ENCODE data around the gene CDC42BPA. TPM values are rescaled to one million over a fixed set of nuclear protein-coding genes. Genes with fewer than 3 reads are reported as not detected.
A peak's percentile ranks its signal among the peaks of the same experiment; 100 is the strongest.

Gene CDC42BPA
- polyA plus RNA-seq, 3 donors: 0.20 to 0.45 (median 0.39) TPM

DNA sequence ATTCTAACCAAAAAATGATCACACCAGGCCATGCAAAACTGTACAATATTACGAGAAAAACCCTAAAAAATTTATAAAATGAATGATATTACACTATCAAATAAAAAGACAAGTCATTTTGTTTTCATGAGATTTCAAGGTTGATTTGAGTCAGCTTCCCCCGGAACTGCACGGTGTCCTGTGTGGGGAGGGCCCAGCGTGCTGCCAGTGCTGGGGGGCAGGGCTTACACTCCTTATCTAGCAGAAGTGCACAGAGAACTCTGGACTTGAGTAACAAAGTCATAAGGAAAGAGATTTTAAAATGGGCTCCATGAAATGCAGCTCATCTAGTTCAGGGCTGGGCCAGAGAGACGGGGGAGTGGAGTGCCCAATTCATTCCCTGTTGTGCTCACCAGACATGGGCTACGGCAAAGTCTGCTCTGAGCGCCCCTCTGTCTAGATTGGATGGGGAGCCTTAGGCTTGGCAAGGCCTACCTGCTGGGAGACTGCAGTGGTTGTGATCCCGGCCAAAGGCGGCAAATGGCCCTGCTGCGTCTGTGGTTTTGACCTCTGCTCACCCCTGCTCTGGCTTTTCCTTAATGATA is 328.1 kb downstream of the CDC42BPA start:
- Histone ChIP-seq H3K4me1 (ENCODE audit: control insufficient read depth in 1 of 2, insufficient read depth in 2 of 2, low read length in 2 of 2) (peaks cover 20 to 22% of the 10 kb centered on the region in 2 donors), H3K4me2 (replicated peaks; ENCODE audit: extremely low read depth, low read length, poor library complexity, severe bottlenecking) (peak overlapping the region; percentile 48), H3K9ac (ENCODE audit: insufficient read depth, low read length, poor library complexity, severe bottlenecking) (peak overlapping the region; percentile 4), H3K79me2 (ENCODE audit: insufficient read depth, low read length) (no peaks in the 10 kb centered on the region), H3K9me3 (replicated peaks in 1 of 2; ENCODE audit: control insufficient read depth in 1 of 2, insufficient read depth in 1 of 2, low read length in 2 of 2) (no peaks in the 10 kb centered on the region), H2AFZ (ENCODE audit: insufficient read depth, low read depth, low read length, poor library complexity, severe bottlenecking) (peak overlapping the region; percentile 56), H3K36me3 (replicated peaks in 1 of 2; ENCODE audit: control insufficient read depth in 1 of 2, insufficient read depth in 2 of 2, low read length in 2 of 2) (peaks cover 19 to 30% of the 10 kb centered on the region in 2 donors), H3K27me3 (ENCODE audit: control insufficient read depth in 2 of 2, insufficient read depth in 2 of 2, low read length in 2 of 2) (no peaks in the 10 kb centered on the region), H3K4me3 (replicated peaks in 1 of 3; ENCODE audit: low read depth in 2 of 3, low read length in 3 of 3) (peak overlapping the region in 1 of 3 experiments; percentile 46), H3K27ac (ENCODE audit: low read depth in 1 of 2, low read length in 2 of 2) (peak overlapping the region; percentile 4 to 76), H4K20me1 (ENCODE audit: insufficient read depth, low read length) (no peaks in the 10 kb centered on the region)
- peaks cover 21% of the 10 kb centered on the region for H3K4me1 Mint-ChIP-seq
- H3K27me3 Mint-ChIP-seq (ENCODE audit: low read depth in 3 of 3): peaks cover 0 to 2% (median 0%) of the 10 kb centered on the region in 3 donors
- H3K4me3 Mint-ChIP-seq: peak overlapping the region in 1 of 2 donors; percentile 82
- TF ChIP-seq, protein P1, sequence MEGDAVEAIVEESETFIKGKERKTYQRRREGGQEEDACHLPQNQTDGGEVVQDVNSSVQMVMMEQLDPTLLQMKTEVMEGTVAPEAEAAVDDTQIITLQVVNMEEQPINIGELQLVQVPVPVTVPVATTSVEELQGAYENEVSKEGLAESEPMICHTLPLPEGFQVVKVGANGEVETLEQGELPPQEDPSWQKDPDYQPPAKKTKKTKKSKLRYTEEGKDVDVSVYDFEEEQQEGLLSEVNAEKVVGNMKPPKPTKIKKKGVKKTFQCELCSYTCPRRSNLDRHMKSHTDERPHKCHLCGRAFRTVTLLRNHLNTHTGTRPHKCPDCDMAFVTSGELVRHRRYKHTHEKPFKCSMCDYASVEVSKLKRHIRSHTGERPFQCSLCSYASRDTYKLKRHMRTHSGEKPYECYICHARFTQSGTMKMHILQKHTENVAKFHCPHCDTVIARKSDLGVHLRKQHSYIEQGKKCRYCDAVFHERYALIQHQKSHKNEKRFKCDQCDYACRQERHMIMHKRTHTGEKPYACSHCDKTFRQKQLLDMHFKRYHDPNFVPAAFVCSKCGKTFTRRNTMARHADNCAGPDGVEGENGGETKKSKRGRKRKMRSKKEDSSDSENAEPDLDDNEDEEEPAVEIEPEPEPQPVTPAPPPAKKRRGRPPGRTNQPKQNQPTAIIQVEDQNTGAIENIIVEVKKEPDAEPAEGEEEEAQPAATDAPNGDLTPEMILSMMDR (IDR thresholded peaks at IDR 0.05): no peak
- intact Hi-C loops (cut with micrococcal nuclease): no loop called here
- peak; percentile 5 to 30 (median 20) for DNase-seq
- peaks cover 21 to 29% of the 10 kb centered on the region in 2 donors for H3K36me3 Mint-ChIP-seq
- H3K9me3 Mint-ChIP-seq: no peaks in the 10 kb centered on the region
- H3K27ac Mint-ChIP-seq: peak overlapping the region; percentile 16 to 90 (median 74)
- 49% methylated on average over 7 of the region's 10 CpGs for WGBS (ENCODE audit: insufficient coverage)

DNA sequence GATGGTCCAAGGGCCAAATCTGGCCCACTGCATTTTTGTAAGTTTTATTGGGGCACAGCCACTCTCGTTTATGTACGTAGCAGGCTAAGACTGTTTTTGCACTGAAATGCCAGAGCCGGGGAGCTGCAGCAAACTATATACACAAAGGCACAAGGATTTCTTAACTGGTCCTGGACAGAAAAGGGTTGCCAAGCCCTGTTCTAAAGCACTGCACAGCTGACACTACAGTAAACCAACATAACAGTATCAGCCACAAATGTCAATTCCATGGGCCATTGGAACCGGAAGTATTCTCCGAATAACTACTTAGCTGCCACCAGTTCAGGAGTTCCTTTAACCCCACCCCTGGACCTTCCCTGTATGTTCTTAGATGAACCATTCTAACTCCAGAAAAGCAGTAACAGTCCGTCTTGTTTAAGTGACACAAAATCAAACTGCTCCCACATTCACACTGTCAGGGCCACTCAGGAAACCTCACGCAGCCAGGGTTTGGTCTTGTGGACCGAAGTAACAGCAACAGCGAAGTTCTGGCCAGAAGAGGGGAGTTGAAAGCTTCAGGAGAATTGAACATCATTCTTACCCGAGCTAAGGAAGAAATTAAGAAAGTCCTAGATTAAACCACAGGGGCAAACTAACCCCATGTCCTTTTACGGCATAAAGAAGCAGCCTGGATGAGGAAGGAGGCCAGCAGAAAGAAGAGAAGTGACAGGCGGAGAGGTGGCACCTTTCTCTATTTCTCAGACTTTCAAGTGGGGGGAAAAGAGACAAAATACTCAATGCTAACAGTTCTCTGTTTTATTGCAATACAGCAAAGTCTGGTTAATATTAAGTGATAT is 329.0 kb downstream of the CDC42BPA start:
- Mint-ChIP-seq H3K27me3 (ENCODE audit: low read depth in 3 of 3) (peaks cover 0 to 2% (median 0%) of the 10 kb centered on the region in 3 donors), H3K27ac (peak overlapping the region; percentile 32 to 90 (median 74)), H3K4me3 (peak overlapping the region; percentile 42 to 82), H3K4me1 (peaks cover 21% of the 10 kb centered on the region), H3K36me3 (peaks cover 29 to 38% of the 10 kb centered on the region in 2 donors), H3K9me3 (no peaks in the 10 kb centered on the region)
- Histone ChIP-seq H3K36me3 (replicated peaks in 1 of 2; ENCODE audit: control insufficient read depth in 1 of 2, insufficient read depth in 2 of 2, low read length in 2 of 2) (peaks cover 28 to 39% of the 10 kb centered on the region in 2 donors), H3K27ac (ENCODE audit: low read depth in 1 of 2, low read length in 2 of 2) (peak overlapping the region; percentile 5 to 76), H3K79me2 (ENCODE audit: insufficient read depth, low read length) (no peaks in the 10 kb centered on the region), H4K20me1 (ENCODE audit: insufficient read depth, low read length) (no peaks in the 10 kb centered on the region), H2AFZ (ENCODE audit: insufficient read depth, low read depth, low read length, poor library complexity, severe bottlenecking) (peak overlapping the region; percentile 46), H3K4me3 (replicated peaks in 1 of 3; ENCODE audit: low read depth in 2 of 3, low read length in 3 of 3) (peak overlapping the region in 1 of 3 experiments; percentile 46), H3K9ac (ENCODE audit: insufficient read depth, low read length, poor library complexity, severe bottlenecking) (peak overlapping the region; percentile 5), H3K4me1 (ENCODE audit: control insufficient read depth in 1 of 2, insufficient read depth in 2 of 2, low read length in 2 of 2) (peaks cover 20 to 22% of the 10 kb centered on the region in 2 donors), H3K4me2 (replicated peaks; ENCODE audit: extremely low read depth, low read length, poor library complexity, severe bottlenecking) (peak overlapping the region; percentile 48), H3K9me3 (replicated peaks in 1 of 2; ENCODE audit: control insufficient read depth in 1 of 2, insufficient read depth in 1 of 2, low read length in 2 of 2) (no peaks in the 10 kb centered on the region), H3K27me3 (ENCODE audit: control insufficient read depth in 2 of 2, insufficient read depth in 2 of 2, low read length in 2 of 2) (no peaks in the 10 kb centered on the region)
- intact Hi-C loops (cut with micrococcal nuclease): no loop called here
- 56% methylated on average over 5 of the region's 12 CpGs for WGBS (ENCODE audit: insufficient coverage)
- peak in 1 of 3 donors; percentile 11 for DNase-seq
- TF ChIP-seq, protein P1 (IDR thresholded peaks at IDR 0.05): no peak
